ENCODE data around the gene CDH12.
"Not testable (repeated sequence)": the region's sequence is repeated elsewhere in the genome, so short reads cannot be mapped to it uniquely, and the experiment has no call there.

The CDH12 gene

DNA sequence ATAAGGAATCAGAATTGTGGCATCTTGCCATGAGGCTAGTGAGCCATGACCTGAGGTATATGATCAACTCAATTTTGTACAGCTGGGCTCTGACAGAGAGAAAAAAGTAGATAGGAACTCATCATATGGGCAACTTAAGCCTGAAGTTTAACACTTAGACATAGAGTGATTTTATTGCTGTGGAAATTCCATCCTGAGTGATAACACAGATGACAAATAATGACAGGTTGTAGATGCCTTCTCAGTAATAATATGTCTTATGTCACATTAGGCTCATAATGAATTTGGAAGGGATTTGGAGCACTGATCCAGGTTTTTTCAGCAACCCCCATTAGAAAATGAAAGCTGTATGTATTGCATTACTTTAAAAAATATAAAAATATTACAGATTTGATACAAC is 744.6 kb downstream of the CDH12 start:
- no peak for DNase-seq

- no peak for DNase-seq
Measured at GRCh38 chr5:22102823-22103359, 750.3 kb downstream of the CDH12 start.

GRCh38 chr5:22088517-22088916 is 764.6 kb downstream of the CDH12 start:
- no peak for DNase-seq

- DNase-seq, result no peak
Measured at GRCh38 chr5:22079566-22079965, 773.6 kb downstream of the CDH12 start.

DNA sequence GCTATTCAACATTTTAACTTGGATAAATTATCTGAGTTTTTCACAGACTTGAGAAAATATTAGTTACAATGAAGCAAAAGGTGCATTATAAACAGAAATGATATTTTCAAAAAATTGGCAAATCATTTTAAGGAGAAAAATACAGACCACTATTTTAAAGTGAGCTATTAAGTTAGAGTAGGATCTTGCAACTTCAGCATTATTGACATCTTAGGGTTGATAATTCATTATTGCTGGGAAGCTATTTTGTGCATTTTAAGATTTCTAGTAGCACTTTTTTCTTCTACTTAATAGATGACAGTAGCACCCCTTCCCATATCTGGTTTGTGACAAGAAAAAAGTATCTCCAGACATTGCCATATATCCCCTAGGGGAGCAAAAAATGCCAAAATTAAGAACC is 774.1 kb downstream of the CDH12 start:
- no peak for DNase-seq

GRCh38 chr5:22076586-22076985 is 776.6 kb downstream of the CDH12 start:
- DNase-seq, result no peak

- DNase-seq, result no peak
Measured at GRCh38 chr5:22070186-22070728, 782.9 kb downstream of the CDH12 start.

- DNase-seq, result no peak
Measured at GRCh38 chr5:22063717-22064116, 789.4 kb downstream of the CDH12 start.

DNA sequence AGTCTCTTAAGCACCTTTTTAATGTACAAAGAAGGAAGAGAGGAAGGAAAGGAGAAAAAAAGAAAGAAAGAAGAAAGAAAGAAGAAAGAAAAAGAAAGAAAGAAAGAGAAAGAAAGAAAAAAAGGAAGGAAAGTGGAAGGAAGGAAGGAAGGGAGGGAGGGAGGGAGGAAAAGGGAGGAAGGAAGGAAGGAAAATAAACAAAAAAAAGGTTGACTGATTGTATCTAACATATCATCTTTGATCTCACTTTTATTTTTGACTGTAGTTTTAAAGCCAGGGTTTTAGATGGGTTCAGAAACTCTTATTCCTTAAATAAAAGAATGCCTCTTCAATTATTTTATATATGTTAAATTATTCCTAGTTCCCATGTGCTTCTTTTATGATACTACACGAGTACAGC is 794.5 kb downstream of the CDH12 start:
- DNase-seq, result no peak

DNA sequence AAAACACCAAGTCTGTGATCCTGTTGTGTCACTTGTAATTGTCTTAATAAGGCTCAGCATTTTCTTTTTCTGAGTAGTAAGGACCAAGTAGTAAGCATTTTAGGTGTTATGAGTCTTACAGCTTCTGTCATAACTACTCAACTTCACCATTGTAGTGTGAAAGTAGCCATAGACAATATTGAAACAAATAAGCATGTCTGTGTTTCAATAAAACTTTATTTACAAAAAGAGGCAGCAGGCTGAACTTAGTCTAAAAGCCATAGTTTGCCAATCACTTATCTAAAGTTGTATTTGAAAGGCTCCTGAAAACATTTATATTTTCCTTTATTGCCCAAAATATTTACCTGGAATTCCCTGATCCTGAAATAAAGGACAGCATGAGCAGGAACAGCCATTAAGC is 796.1 kb downstream of the CDH12 start:
- no peak for DNase-seq

- DNase-seq, result no peak
Measured at GRCh38 chr5:22056601-22057000, 796.5 kb downstream of the CDH12 start.

GRCh38 chr5:22053195-22053594 is 799.9 kb downstream of the CDH12 start:
- DNase-seq, result peak; percentile 1

DNA sequence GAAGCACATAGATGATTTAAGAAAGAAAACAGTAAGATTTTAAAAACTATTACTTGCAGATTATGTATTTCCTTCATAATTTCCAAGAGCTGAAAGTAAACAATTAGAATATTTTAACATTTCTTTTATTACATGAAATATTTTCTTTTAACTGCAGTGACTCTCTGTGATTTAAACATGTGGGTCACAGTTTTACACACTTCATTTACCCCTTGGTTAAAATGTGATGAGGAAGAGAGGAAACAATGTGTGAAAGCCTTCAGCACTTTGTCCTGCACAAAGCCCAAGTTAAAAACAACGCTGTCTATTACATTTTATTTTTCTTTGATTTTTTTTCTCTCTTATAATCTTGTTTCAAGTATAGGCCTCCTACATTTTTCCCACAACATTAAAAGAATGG is 801.3 kb downstream of the CDH12 start:
- DNase-seq, result no peak

- DNase-seq, result no peak
Measured at GRCh38 chr5:22050931-22051330, 802.2 kb downstream of the CDH12 start.

- no peak for DNase-seq
Measured at GRCh38 chr5:22044229-22044628, 808.9 kb downstream of the CDH12 start.

- DNase-seq, result no peak
Measured at GRCh38 chr5:22036061-22036460, 817.1 kb downstream of the CDH12 start.

DNA sequence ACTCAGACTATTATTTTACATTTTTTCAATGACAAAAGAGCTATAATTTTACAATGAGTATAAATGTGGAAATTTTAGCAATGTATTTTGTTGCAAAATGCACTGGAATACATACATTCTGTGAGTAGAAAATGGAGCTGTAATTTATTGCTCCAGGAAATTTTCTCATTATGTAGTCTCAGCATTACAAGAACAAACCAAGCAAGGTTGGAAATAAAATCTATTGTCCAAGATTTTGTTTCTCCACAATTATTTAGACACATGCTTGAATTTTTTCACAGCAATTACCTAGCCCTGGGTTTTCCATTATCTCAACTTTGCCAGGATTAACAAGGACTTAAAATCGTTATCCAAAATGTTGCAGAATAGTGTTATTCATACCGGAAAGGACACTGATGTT is 820.1 kb downstream of the CDH12 start:
- no peak for DNase-seq

DNA sequence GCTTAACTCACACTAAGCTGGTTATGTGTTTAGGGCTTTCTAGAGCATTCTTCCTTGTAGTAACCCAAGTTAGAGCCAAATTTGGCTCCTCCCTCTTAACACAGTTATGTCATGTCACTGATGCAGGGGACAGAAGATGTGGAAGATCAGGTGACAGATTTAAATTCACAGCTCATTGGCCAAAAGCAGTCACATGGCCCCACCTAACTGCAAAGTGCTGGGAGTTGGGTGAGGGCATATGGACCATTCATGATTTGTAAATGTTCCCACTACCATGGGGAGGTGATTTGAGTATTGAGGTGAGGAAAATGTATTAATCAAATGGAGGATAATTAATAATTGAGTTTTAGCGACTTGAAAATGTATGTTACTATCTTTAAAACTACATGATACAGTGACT is 829.4 kb downstream of the CDH12 start:
- no peak for DNase-seq

- DNase-seq, result not testable (repeated sequence)
Measured at GRCh38 chr5:22012893-22013292, 840.3 kb downstream of the CDH12 start.

DNA sequence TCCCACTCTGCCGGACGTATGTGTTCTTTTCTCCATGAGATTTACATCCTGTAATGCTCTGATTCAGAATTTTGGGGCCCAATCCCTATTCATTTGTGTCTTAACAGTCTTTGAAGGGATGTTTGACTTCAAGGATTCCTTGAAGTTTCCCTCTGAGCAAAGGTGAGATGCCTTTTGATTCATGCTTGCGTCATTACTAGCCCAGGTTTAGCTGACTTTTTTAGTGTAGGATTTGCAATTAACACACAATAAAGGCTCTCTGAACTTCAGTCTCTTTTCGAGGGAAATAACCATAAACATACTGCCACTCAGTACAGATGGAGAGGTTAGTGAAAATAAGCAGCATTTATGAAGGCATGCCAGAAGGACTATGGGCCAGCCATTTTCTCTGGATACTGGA is 842.3 kb downstream of the CDH12 start:
- not testable (repeated sequence) for DNase-seq

GRCh38 chr5:22001097-22001496 is 852.0 kb downstream of the CDH12 start:
- not testable (repeated sequence) for DNase-seq

- not testable (repeated sequence) for DNase-seq
Measured at GRCh38 chr5:21985799-21986198, 867.3 kb downstream of the CDH12 start.

GRCh38 chr5:21951571-21951970 is 901.6 kb downstream of the CDH12 start:
- not testable (repeated sequence) for DNase-seq

GRCh38 chr5:21931116-21931515 is 922.0 kb downstream of the CDH12 start:
- DNase-seq, result no peak

DNA sequence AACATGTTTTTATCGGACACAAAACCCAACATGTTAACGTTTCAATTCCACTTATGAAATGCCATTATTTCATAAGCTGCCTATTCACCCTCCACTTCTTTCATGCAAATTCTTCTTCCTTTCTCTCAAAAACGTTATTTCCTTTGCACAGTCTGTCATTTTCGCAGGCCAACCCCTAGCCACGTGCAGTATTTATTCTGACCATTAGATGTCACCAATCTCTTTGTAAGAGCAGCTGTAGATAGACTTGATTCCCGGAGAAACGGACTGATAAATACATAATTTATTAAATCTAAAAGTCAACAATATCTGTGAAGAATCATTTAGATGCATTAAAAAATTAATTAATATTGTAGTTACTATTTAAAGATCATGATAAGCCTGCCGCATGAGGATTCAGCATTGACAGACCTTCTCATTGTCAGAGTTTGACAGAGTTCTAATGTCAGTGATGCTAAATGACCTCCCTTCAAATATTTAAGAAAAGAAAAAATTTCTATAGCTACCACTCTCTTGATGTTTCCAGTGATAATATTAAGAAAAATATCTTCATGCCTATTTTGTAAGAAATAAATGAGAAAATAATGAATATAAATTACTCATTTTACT is 933.6 kb downstream of the CDH12 start:
- DNase-seq, result peak; percentile 14
